ENCODE data around the gene DCAF6. TPM values are rescaled to one million over a fixed set of nuclear protein-coding genes. Genes with fewer than 3 reads are reported as not detected.

The DCAF6 gene
- total RNA-seq, 6 experiments from 2014 or later = 52.5 to 59.4 (median 55.3) TPM

- Mint-ChIP-seq H3K4me3 (no peak overlapping the region), H3K27me3 (ENCODE audit: insufficient read depth) (no peaks in the 10 kb centered on the region), H3K4me1 (ENCODE audit: low read depth) (peaks cover 20% of the 10 kb centered on the region), H3K36me3 (ENCODE audit: low read depth) (peaks cover 12% of the 10 kb centered on the region), H3K9me3 (peaks cover 11% of the 10 kb centered on the region), H3K27ac (no peak overlapping the region; the same call in 1 of the 2 replicates)
- TF ChIP-seq, protein P1, sequence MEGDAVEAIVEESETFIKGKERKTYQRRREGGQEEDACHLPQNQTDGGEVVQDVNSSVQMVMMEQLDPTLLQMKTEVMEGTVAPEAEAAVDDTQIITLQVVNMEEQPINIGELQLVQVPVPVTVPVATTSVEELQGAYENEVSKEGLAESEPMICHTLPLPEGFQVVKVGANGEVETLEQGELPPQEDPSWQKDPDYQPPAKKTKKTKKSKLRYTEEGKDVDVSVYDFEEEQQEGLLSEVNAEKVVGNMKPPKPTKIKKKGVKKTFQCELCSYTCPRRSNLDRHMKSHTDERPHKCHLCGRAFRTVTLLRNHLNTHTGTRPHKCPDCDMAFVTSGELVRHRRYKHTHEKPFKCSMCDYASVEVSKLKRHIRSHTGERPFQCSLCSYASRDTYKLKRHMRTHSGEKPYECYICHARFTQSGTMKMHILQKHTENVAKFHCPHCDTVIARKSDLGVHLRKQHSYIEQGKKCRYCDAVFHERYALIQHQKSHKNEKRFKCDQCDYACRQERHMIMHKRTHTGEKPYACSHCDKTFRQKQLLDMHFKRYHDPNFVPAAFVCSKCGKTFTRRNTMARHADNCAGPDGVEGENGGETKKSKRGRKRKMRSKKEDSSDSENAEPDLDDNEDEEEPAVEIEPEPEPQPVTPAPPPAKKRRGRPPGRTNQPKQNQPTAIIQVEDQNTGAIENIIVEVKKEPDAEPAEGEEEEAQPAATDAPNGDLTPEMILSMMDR (IDR thresholded peaks at IDR 0.05) = no peak
- no peak for DNase-seq
Measured at GRCh38 chr1:167909691-167910180, 26.7 kb upstream of the DCAF6 start.

GRCh38 chr1:167910530-167910929 lies 26.0 kb upstream of the DCAF6 start:
- H3K36me3 Mint-ChIP-seq (ENCODE audit: low read depth) = peaks cover 14% of the 10 kb centered on the region

DNA sequence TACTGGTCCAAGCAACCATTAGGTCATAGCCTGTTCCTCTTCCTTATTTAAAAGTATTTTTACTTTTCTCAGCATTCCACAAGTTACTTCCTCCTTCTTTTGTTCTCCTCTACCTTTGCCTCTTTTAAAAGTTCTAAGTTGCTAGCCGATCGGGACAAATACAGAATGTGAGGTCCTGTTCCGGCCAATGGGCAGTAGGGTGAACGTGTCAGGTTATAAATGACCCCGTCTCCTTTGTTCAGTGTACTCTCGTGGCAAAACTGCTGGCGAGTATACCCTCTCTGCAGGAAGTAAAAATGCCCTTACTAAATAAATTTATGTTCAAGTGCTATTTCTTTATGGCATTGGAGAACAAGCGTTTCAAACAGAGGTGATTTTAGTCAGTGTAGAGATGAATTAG lies 25.1 kb upstream of the DCAF6 start:
- peaks cover 17% of the 10 kb centered on the region for H3K36me3 Mint-ChIP-seq (ENCODE audit: low read depth)
- H3K4me3 Mint-ChIP-seq = no peak overlapping the region
- no peaks in the 10 kb centered on the region; the same call in 1 of the 2 replicates for H3K27me3 Mint-ChIP-seq (ENCODE audit: insufficient read depth)
- no peak for DNase-seq
- H3K4me1 Mint-ChIP-seq (ENCODE audit: low read depth) = peaks cover 8% of the 10 kb centered on the region
- peaks cover 11% of the 10 kb centered on the region for H3K9me3 Mint-ChIP-seq
- TF ChIP-seq, protein P1 (IDR thresholded peaks at IDR 0.05) = no peak
- H3K27ac Mint-ChIP-seq = no peak overlapping the region

More at GRCh38 chr1:167910530-167910929, 26.0 kb upstream of the DCAF6 start:
- TF ChIP-seq, protein P1 (IDR thresholded peaks at IDR 0.05) = no peak
- H3K4me1 Mint-ChIP-seq (ENCODE audit: low read depth) = peaks cover 12% of the 10 kb centered on the region
- no peaks in the 10 kb centered on the region; the same call in 1 of the 2 replicates for H3K27me3 Mint-ChIP-seq (ENCODE audit: insufficient read depth)
- DNase-seq = no peak
- no peak overlapping the region; the same call in 1 of the 2 replicates for H3K4me3 Mint-ChIP-seq
- peaks cover 11% of the 10 kb centered on the region for H3K9me3 Mint-ChIP-seq
- peak overlapping the region; percentile 2; the same call in 1 of the 2 replicates for H3K27ac Mint-ChIP-seq

GRCh38 chr1:167912294-167912693 lies 24.2 kb upstream of the DCAF6 start:
- Mint-ChIP-seq H3K4me1 (ENCODE audit: low read depth) (peaks cover 8% of the 10 kb centered on the region), H3K27me3 (ENCODE audit: insufficient read depth) (no peaks in the 10 kb centered on the region; the same call in 1 of the 2 replicates), H3K27ac (no peak overlapping the region), H3K36me3 (ENCODE audit: low read depth) (peaks cover 24% of the 10 kb centered on the region), H3K4me3 (no peak overlapping the region), H3K9me3 (peaks cover 11% of the 10 kb centered on the region)
- DNase-seq = no peak
- TF ChIP-seq, protein P1 (IDR thresholded peaks at IDR 0.05) = no peak

GRCh38 chr1:167913895-167914496 lies 22.5 kb upstream of the DCAF6 start, which contains the start of gene ADCY10:
Gene ADCY10, minus strand, starts transcription at chr1:167914134. Its CDS starts 8,994 bp downstream, at chr1:167905140.
- no peak within 1 kb of the TSS for H3K4me3 Mint-ChIP-seq

More at GRCh38 chr1:167913895-167914496, 22.5 kb upstream of the DCAF6 start, which contains the start of gene ADCY10:
- no peak for DNase-seq
- Mint-ChIP-seq H3K27ac (no peak within 1 kb of the TSS), H3K4me1 (ENCODE audit: low read depth) (peaks cover 8% of the 10 kb centered on the region), H3K9me3 (peaks cover 11% of the 10 kb centered on the region), H3K27me3 (ENCODE audit: insufficient read depth) (no peaks in the 10 kb centered on the region; the same call in 1 of the 2 replicates), H3K36me3 (ENCODE audit: low read depth) (peaks cover 24% of the 10 kb centered on the region)
- TF ChIP-seq, protein P1 (IDR thresholded peaks at IDR 0.05) = no peak
